Right cardiac atrium (tissue), 5 donors: ENCODE data around the gene NR4A1. TPM values are rescaled to one million over a fixed set of nuclear protein-coding genes. Genes with fewer than 3 reads are reported as not detected.

Experiments
- ATAC-seq, 2 donors: fragments of 200-7000 bp; cut with Tn5 transposase; one replicate each; pipeline versions ENCODE4 v1.8.0 to v1.9.1; 2020; ENCODE audit warnings: moderate library complexity in 2 of 2, mild to moderate bottlenecking in 1 of 2
- DNase-seq, 3 donors: peaks; one replicate each; pipeline ENCODE4 v3.0.0-alpha.2; 2020
- H3K27ac ChIP-seq: one replicate; pipeline ENCODE4 v1.5.1; 2013; ENCODE audit warnings: mild to moderate bottlenecking, low read length, control low read depth, moderate library complexity
- H3K27me3 ChIP-seq: one replicate; pipeline ENCODE4 v1.6.1; 2013; ENCODE audit not compliant: control insufficient read depth, insufficient read depth
- H3K4me1 ChIP-seq: one replicate; pipeline ENCODE4 v1.6.1; 2013; ENCODE audit warnings: low read length; ENCODE audit not compliant: control insufficient read depth, insufficient read depth
- H3K4me3 ChIP-seq: one replicate; pipeline ENCODE4 v1.5.1; 2013; ENCODE audit warnings: low read length, control low read depth
- H3K9me3 ChIP-seq: one replicate; pipeline ENCODE4 v1.6.1; 2013; ENCODE audit warnings: low read length; ENCODE audit not compliant: control insufficient read depth
- WGBS: extraction: QIAGEN DNeasy Blood & Tissue Kit; methylation state at CpG from one replicate; pipeline ENCODE4 v1.1.7; 2013; 5-methylcytosine and 5-hydroxymethylcytosine counted together
- intact Hi-C, 4 donors: fragments of 100-400 bp; cut with DNase I; formaldehyde crosslinking; loops; one replicate each; pipeline versions ENCODE4 v1.11.0 to v1.14.0; 2022 to 2023
- polyA plus RNA-seq: library from polyadenylated mRNA; stranded (reverse); fragments of 200-250 nt; gene quantifications from one replicate; pipeline ENCODE4 v1.2.3, GENCODE V29; 2013
- total RNA-seq, 4 donors: library from RNA; stranded (reverse); fragmentation: NEBNext Ultra II Directional; extraction: Animal tissue kit (Norgen Biotek cat#: 25700); gene quantifications; one replicate each; pipeline ENCODE4 v1.2.1, GENCODE V29; 2021
- donor health status: healthy with polysubstance abuse.
- donor health status: DM: no; HTN: yes; CAD: no.
- donor health status: DM: no; HTN: no; CAD: no.
- donor health status: DM: no; HTN: yes; CAD: no; lungs with severe emphysema.
- donor health status: DM: yes; HTN: yes; CAD: no.

NR4A1 gene
- total and polyA plus RNA-seq, 5 donors = 50.2 to 417 (median 115) TPM

- Histone ChIP-seq H3K9me3 (no peaks in the 10 kb centered on the region), H3K4me3 (peak overlapping the region; percentile 11), H3K27ac (peak overlapping the region; percentile 98), H3K27me3 (no peaks in the 10 kb centered on the region), H3K4me1 (peaks cover 4% of the 10 kb centered on the region)
- DNase-seq = peak; percentile 72 to 86 (median 78)
- intact Hi-C loops = no loop called here
- WGBS = 7% methylated on average over 5 of the region's 5 CpGs
- ATAC-seq = peak; percentile 48 to 52
Observed at GRCh38 chr12:52032446-52032803, 18.8 kb upstream of the NR4A1 start.

- Histone ChIP-seq H3K27ac (peak overlapping the region; percentile 98), H3K4me1 (peaks cover 4% of the 10 kb centered on the region), H3K9me3 (no peaks in the 10 kb centered on the region), H3K4me3 (peak overlapping the region; percentile 24), H3K27me3 (no peaks in the 10 kb centered on the region)
- intact Hi-C loops = no loop called here
- peak; percentile 99 for DNase-seq
- whole genome bisulfite sequencing = under 1% methylated on average over 48 of the region's 48 CpGs
- ATAC-seq = peak; percentile 93 to 96
Observed at GRCh38 chr12:52032804-52033445, 18.3 kb upstream of the NR4A1 start.

GRCh38 chr12:52033446-52034140, 17.6 kb upstream of the NR4A1 start:
- H3K27me3 ChIP-seq = no peaks in the 10 kb centered on the region
- ATAC-seq (peak in 1 of 2 donors; percentile 2), DNase-seq (peak; percentile 21 to 65 (median 62))
- no peaks in the 10 kb centered on the region for H3K9me3 ChIP-seq
- 58% methylated on average over 13 of the region's 13 CpGs for WGBS
- peaks cover 7% of the 10 kb centered on the region for H3K4me1 ChIP-seq
- peak overlapping the region; percentile 24 for H3K4me3 ChIP-seq
- peak overlapping the region; percentile 94 for H3K27ac ChIP-seq
- intact Hi-C loops = no loop called here

- Histone ChIP-seq H3K9me3 (no peaks in the 10 kb centered on the region), H3K4me1 (peaks cover 17% of the 10 kb centered on the region), H3K4me3 (no peak overlapping the region), H3K27me3 (no peaks in the 10 kb centered on the region), H3K27ac (no peak overlapping the region)
- intact Hi-C loops = no loop called here
- 93% methylated on average over 4 of the region's 4 CpGs for WGBS
- no peak for DNase-seq
- ATAC-seq = no peak
Observed at GRCh38 chr12:52035190-52035589, 16.1 kb upstream of the NR4A1 start.

GRCh38 chr12:52035926-52036325, 15.3 kb upstream of the NR4A1 start:
- Histone ChIP-seq H3K27me3 (no peaks in the 10 kb centered on the region), H3K4me3 (no peak overlapping the region), H3K27ac (no peak overlapping the region), H3K9me3 (no peaks in the 10 kb centered on the region), H3K4me1 (peaks cover 21% of the 10 kb centered on the region)
- intact Hi-C loops = no loop called here
- peak; percentile 8 to 42 (median 28) for DNase-seq
- WGBS = 70% methylated on average over 2 of the region's 2 CpGs
- ATAC-seq = no peak

GRCh38 chr12:52036587-52037171, 14.6 kb upstream of the NR4A1 start:
- intact Hi-C loops = no loop called here
- Histone ChIP-seq H3K9me3 (no peaks in the 10 kb centered on the region), H3K27ac (peak overlapping the region; percentile 67), H3K4me3 (peak overlapping the region; percentile 77), H3K27me3 (no peaks in the 10 kb centered on the region), H3K4me1 (peaks cover 21% of the 10 kb centered on the region)
- peak; percentile 93 to 96 (median 96) for DNase-seq
- WGBS = 8% methylated on average over 53 of the region's 53 CpGs
- ATAC-seq = peak; percentile 56 to 60

GRCh38 chr12:52037248-52037861, 13.9 kb upstream of the NR4A1 start:
- Histone ChIP-seq H3K4me3 (peak overlapping the region; percentile 77), H3K9me3 (no peaks in the 10 kb centered on the region), H3K27ac (peak overlapping the region; percentile 48), H3K27me3 (no peaks in the 10 kb centered on the region), H3K4me1 (peaks cover 21% of the 10 kb centered on the region)
- peak; percentile 86 to 91 (median 90) for DNase-seq
- ATAC-seq = peak in 1 of 2 donors; percentile 4
- intact Hi-C loops = no loop called here
- 1% methylated on average over 59 of the region's 59 CpGs for WGBS

- Histone ChIP-seq H3K4me3 (peak overlapping the region; percentile 12), H3K4me1 (peaks cover 29% of the 10 kb centered on the region), H3K9me3 (no peaks in the 10 kb centered on the region), H3K27ac (peak overlapping the region; percentile 45), H3K27me3 (no peaks in the 10 kb centered on the region)
- DNase-seq = peak in 1 of 3 donors; percentile 25
- WGBS = 44% methylated on average over 6 of the region's 6 CpGs
- intact Hi-C loops = no loop called here
- ATAC-seq = peak in 1 of 2 donors; percentile 10
Observed at GRCh38 chr12:52038447-52038846, 12.8 kb upstream of the NR4A1 start.

GRCh38 chr12:52041035-52041434, 10.2 kb upstream of the NR4A1 start:
- intact Hi-C loops = no loop called here
- peaks cover 41% of the 10 kb centered on the region for H3K4me1 ChIP-seq
- DNase-seq (no peak), ATAC-seq (no peak)
- no peaks in the 10 kb centered on the region for H3K27me3 ChIP-seq
- 83% methylated on average over 3 of the region's 3 CpGs for WGBS
- peak overlapping the region; percentile 19 for H3K27ac ChIP-seq
- no peaks in the 10 kb centered on the region for H3K9me3 ChIP-seq
- H3K4me3 ChIP-seq = no peak overlapping the region

GRCh38 chr12:52041695-52042123, 9.5 kb upstream of the NR4A1 start:
- Histone ChIP-seq H3K4me3 (no peak overlapping the region), H3K9me3 (no peaks in the 10 kb centered on the region), H3K27me3 (no peaks in the 10 kb centered on the region), H3K27ac (peak overlapping the region; percentile 61), H3K4me1 (peaks cover 39% of the 10 kb centered on the region)
- intact Hi-C loops = no loop called here
- ATAC-seq = peak; percentile 0 to 14
- DNase-seq = peak; percentile 73 to 89 (median 83)
- WGBS = 53% methylated on average over 6 of the region's 6 CpGs
